Measurements from ENCODE around the gene LRP6. TPM values are rescaled to one million over a fixed set of nuclear protein-coding genes. Genes with fewer than 3 reads are reported as not detected.
"Not testable (repeated sequence)": the region's sequence is repeated elsewhere in the genome, so short reads cannot be mapped to it uniquely, and the experiment has no call there.

The LRP6 gene
- total RNA-seq, 2 experiments from 2014 or later, result 1.1 to 1.7 TPM

- CTCF ChIA-PET, result no interaction called here
These were observed 128.4 kb downstream of the LRP6 start for GRCh38 chr12:12138203-12139154.

GRCh38 chr12:12133785-12134184 is 133.1 kb downstream of the LRP6 start:
- ChIA-PET CTCF (no interaction called here), POLR2A (no interaction called here)

More at GRCh38 chr12:12138203-12139154, 128.4 kb downstream of the LRP6 start:
- POLR2A ChIA-PET, result no interaction called here

- CTCF ChIA-PET, result no interaction called here
- POLR2A ChIA-PET, result no interaction called here
These were observed 133.6 kb downstream of the LRP6 start for GRCh38 chr12:12133259-12133658.

- CTCF ChIA-PET, result no interaction called here
These were observed 138.2 kb downstream of the LRP6 start for GRCh38 chr12:12128670-12129069.

GRCh38 chr12:12127304-12127703 is 139.5 kb downstream of the LRP6 start:
- CTCF ChIA-PET, result no interaction called here
- POLR2A ChIA-PET, result no interaction called here

More at GRCh38 chr12:12128670-12129069, 138.2 kb downstream of the LRP6 start:
- POLR2A ChIA-PET, result no interaction called here

- ChIA-PET CTCF (no interaction called here), POLR2A (no interaction called here)
These were observed 140.3 kb downstream of the LRP6 start for GRCh38 chr12:12126551-12126950.

- POLR2A ChIA-PET, result no interaction called here
- CTCF ChIA-PET, result no interaction called here
These were observed 143.7 kb downstream of the LRP6 start for GRCh38 chr12:12123036-12123604.

- POLR2A ChIA-PET, result no interaction called here
These were observed 145.8 kb downstream of the LRP6 start for GRCh38 chr12:12121061-12121460.

GRCh38 chr12:12116677-12117076 is 150.2 kb downstream of the LRP6 start:
- POLR2A ChIA-PET, result no interaction called here
- CTCF ChIA-PET, result no interaction called here

More at GRCh38 chr12:12121061-12121460, 145.8 kb downstream of the LRP6 start:
- CTCF ChIA-PET, result no interaction called here

GRCh38 chr12:12115514-12115913 is 151.3 kb downstream of the LRP6 start:
- POLR2A ChIA-PET, result no interaction called here
- CTCF ChIA-PET, result no interaction called here

GRCh38 chr12:12110923-12111555 is 155.8 kb downstream of the LRP6 start:
- CTCF ChIA-PET, POLR2A ChIA-PET: not testable (repeated sequence)

- ChIA-PET CTCF (no interaction called here), POLR2A (no interaction called here)
These were observed 158.3 kb downstream of the LRP6 start for GRCh38 chr12:12108441-12109058.

- ChIA-PET POLR2A (interaction anchor here (0.6 kb wide), 1 partner anchor 236 kb away, joined by 9 read pairs; no protein-coding TSS in a partner anchor), CTCF (no interaction called here)
These were observed 159.2 kb downstream of the LRP6 start for GRCh38 chr12:12107678-12108077.

- ChIA-PET POLR2A (no interaction called here), CTCF (no interaction called here)
These were observed 167.7 kb downstream of the LRP6 start for GRCh38 chr12:12099102-12099501.

GRCh38 chr12:12098691-12099015 is 168.2 kb downstream of the LRP6 start:
- POLR2A ChIA-PET, result no interaction called here
- CTCF ChIA-PET, result no interaction called here

- CTCF ChIA-PET, result no interaction called here
These were observed 168.8 kb downstream of the LRP6 start for GRCh38 chr12:12097891-12098690.

GRCh38 chr12:12095021-12095420 is 171.8 kb downstream of the LRP6 start:
- ChIA-PET POLR2A (no interaction called here), CTCF (no interaction called here)

More at GRCh38 chr12:12097891-12098690, 168.8 kb downstream of the LRP6 start:
- POLR2A ChIA-PET, result no interaction called here

- POLR2A ChIA-PET, result no interaction called here
These were observed 172.4 kb downstream of the LRP6 start for GRCh38 chr12:12094481-12094880.

GRCh38 chr12:12091977-12092663 is 174.7 kb downstream of the LRP6 start:
- ChIA-PET POLR2A (no interaction called here), CTCF (interaction anchor here (0.6 kb wide), 1 partner anchor 222 kb away, joined by 3 read pairs; no protein-coding TSS in a partner anchor)

More at GRCh38 chr12:12094481-12094880, 172.4 kb downstream of the LRP6 start:
- CTCF ChIA-PET, result no interaction called here

All from activated CD8-positive, alpha-beta memory T cell treated with anti-CD3 and anti-CD28 coated beads for 36 hours (primary cell).